Endothelial cell (in vitro differentiated cells): ENCODE results near the gene ITGAL. TPM values are rescaled to one million over a fixed set of nuclear protein-coding genes. Genes with fewer than 3 reads are reported as not detected.
A peak's percentile ranks its signal among the peaks of the same experiment; 100 is the strongest.

ENCODE experiments used
- DNase-seq: peaks from one replicate; pipeline ENCODE4 v3.0.0; 2021; ENCODE audit warnings: low spot score
- H3K27ac Mint-ChIP-seq: one replicate; pipeline ENCODE4 v1.8.0; 2021; ENCODE audit warnings: mixed read lengths, inconsistent platforms; ENCODE audit not compliant: unreplicated experiment
- H3K27me3 Mint-ChIP-seq: one replicate; pipeline ENCODE4 v1.8.0; 2021; ENCODE audit warnings: mild to moderate bottlenecking, moderate library complexity, mixed read lengths, inconsistent platforms; ENCODE audit not compliant: unreplicated experiment
- H3K36me3 Mint-ChIP-seq: one replicate; pipeline ENCODE4 v1.8.0; 2021; ENCODE audit warnings: mild to moderate bottlenecking, low read depth, mixed read lengths, inconsistent platforms; ENCODE audit not compliant: unreplicated experiment
- H3K4me1 Mint-ChIP-seq: one replicate; pipeline ENCODE4 v1.8.0; 2021; ENCODE audit warnings: mild to moderate bottlenecking, mixed read lengths, inconsistent platforms; ENCODE audit not compliant: unreplicated experiment
- H3K4me3 Mint-ChIP-seq: one replicate; pipeline ENCODE4 v1.8.0; 2021; ENCODE audit warnings: mild to moderate bottlenecking, mixed read lengths, inconsistent platforms; ENCODE audit not compliant: unreplicated experiment
- H3K9me3 Mint-ChIP-seq: one replicate; pipeline ENCODE4 v1.8.0; 2021; ENCODE audit warnings: mixed read lengths, inconsistent platforms; ENCODE audit not compliant: unreplicated experiment
- CTCF ChIP-seq: fragments of 200-600 bp; sonication (generic); IDR thresholded peaks from one replicate; pipeline ENCODE4 v1.5.0; 2021; ENCODE audit warnings: antibody characterized with exemption; ENCODE audit not compliant: unreplicated experiment
- total RNA-seq: library from RNA; stranded (reverse); fragmentation: NEBNext Ultra II Directional; extraction: Animal tissue kit (Norgen Biotek cat#: 25700); gene quantifications from one replicate; pipeline ENCODE4 v1.2.1, GENCODE V29; 2021; ENCODE audit not compliant: unreplicated experiment

Gene ITGAL
- total RNA-seq, 1 donor from 2014 or later, result not detected

- Mint-ChIP-seq H3K27me3 (peaks cover 9% of the 10 kb centered on the region), H3K36me3 (peaks cover 15% of the 10 kb centered on the region), H3K4me3 (no peak overlapping the region), H3K27ac (no peak overlapping the region), H3K9me3 (no peaks in the 10 kb centered on the region), H3K4me1 (peaks cover 25% of the 10 kb centered on the region)
- DNase-seq, result no peak
- TF ChIP-seq CTCF, result no peak
These were observed 79.2 kb downstream of the ITGAL start for GRCh38 chr16:30551781-30552180.

GRCh38 chr16:30552956-30553355 is 80.4 kb downstream of the ITGAL start:
- no peak for TF ChIP-seq CTCF
- Mint-ChIP-seq H3K36me3 (peaks cover 15% of the 10 kb centered on the region), H3K9me3 (no peaks in the 10 kb centered on the region), H3K4me3 (no peak overlapping the region), H3K27me3 (peaks cover 9% of the 10 kb centered on the region), H3K27ac (no peak overlapping the region), H3K4me1 (peaks cover 28% of the 10 kb centered on the region)
- no peak for DNase-seq

- peaks cover 15% of the 10 kb centered on the region for H3K36me3 Mint-ChIP-seq
- peak overlapping the region; percentile 21 for H3K4me3 Mint-ChIP-seq
- H3K27me3 Mint-ChIP-seq, result peaks cover 9% of the 10 kb centered on the region
- DNase-seq, result no peak
- no peak overlapping the region for H3K27ac Mint-ChIP-seq
- H3K4me1 Mint-ChIP-seq, result peaks cover 28% of the 10 kb centered on the region
- H3K9me3 Mint-ChIP-seq, result no peaks in the 10 kb centered on the region
- TF ChIP-seq CTCF, result no peak
These were observed 80.9 kb downstream of the ITGAL start for GRCh38 chr16:30553393-30553899.

GRCh38 chr16:30554557-30555314 is 82.2 kb downstream of the ITGAL start:
- no peaks in the 10 kb centered on the region for H3K9me3 Mint-ChIP-seq
- peaks cover 8% of the 10 kb centered on the region for H3K27me3 Mint-ChIP-seq
- H3K4me1 Mint-ChIP-seq, result peaks cover 29% of the 10 kb centered on the region
- TF ChIP-seq CTCF, result no peak
- H3K36me3 Mint-ChIP-seq, result peaks cover 15% of the 10 kb centered on the region
- no peak for DNase-seq
- peak overlapping the region; percentile 33 for H3K4me3 Mint-ChIP-seq
- no peak overlapping the region for H3K27ac Mint-ChIP-seq
